GM21529 (cell line): Measurements from ENCODE around the gene NCS1.

Experiments
- ATAC-seq: cut with Tn5 transposase; IDR thresholded peaks from one replicate; pipeline ENCODE4 v1.9.1; 2021; ENCODE audit not compliant: unreplicated experiment

Gene NCS1

GRCh38 chr9:130284690-130285089 is 112.5 kb downstream of the NCS1 start:
- no peak for ATAC-seq

GRCh38 chr9:130285271-130285670 is 113.1 kb downstream of the NCS1 start:
- no peak for ATAC-seq

GRCh38 chr9:130286072-130286770 is 114.0 kb downstream of the NCS1 start:
- ATAC-seq: no peak
